SKM-1 (cell line): ENCODE results near the gene MID2.
"Not testable (repeated sequence)": the region's sequence is repeated elsewhere in the genome, so short reads cannot be mapped to it uniquely, and the experiment has no call there.

Experiments used
- DNase-seq: peaks from one replicate; lab custom pipeline; 2025; ENCODE audit not compliant: unreplicated experiment; lab: John Stamatoyannopoulos, UW

Gene MID2, protein sequence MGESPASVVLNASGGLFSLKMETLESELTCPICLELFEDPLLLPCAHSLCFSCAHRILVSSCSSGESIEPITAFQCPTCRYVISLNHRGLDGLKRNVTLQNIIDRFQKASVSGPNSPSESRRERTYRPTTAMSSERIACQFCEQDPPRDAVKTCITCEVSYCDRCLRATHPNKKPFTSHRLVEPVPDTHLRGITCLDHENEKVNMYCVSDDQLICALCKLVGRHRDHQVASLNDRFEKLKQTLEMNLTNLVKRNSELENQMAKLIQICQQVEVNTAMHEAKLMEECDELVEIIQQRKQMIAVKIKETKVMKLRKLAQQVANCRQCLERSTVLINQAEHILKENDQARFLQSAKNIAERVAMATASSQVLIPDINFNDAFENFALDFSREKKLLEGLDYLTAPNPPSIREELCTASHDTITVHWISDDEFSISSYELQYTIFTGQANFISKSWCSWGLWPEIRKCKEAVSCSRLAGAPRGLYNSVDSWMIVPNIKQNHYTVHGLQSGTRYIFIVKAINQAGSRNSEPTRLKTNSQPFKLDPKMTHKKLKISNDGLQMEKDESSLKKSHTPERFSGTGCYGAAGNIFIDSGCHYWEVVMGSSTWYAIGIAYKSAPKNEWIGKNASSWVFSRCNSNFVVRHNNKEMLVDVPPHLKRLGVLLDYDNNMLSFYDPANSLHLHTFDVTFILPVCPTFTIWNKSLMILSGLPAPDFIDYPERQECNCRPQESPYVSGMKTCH

DNA sequence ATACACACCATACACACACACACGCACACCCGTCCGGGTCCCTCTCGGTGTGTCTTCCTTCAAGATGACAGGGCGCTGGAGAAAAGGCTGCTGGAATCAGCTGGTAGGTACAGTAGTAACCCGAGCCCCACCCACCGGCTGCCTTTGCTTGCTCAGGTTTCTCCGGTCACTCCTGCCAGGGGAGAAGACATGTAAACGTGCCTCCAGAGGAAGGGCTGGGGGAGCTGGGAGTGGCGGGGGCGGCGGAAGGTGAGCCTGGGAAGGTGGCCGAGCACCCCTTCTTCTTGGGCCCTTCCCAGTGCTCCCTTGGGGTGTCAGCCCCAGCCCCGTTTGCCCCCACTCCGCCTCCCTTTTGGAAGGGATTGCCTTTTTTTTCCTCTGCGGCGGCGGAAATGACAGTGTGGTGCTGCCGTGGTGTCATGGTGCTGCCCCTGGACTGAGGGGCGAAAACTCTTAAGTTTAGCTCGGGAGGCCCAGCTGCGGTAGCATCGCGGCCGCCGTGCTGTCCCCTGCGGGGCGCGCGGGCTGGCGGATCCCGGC, at the start of gene MID2:
TSS of gene MID2 (plus strand) at position 169 of the 540 bp plus-strand sequence. CDS start 561 bp downstream, outside the sequence.
- no peak for DNase-seq

DNA sequence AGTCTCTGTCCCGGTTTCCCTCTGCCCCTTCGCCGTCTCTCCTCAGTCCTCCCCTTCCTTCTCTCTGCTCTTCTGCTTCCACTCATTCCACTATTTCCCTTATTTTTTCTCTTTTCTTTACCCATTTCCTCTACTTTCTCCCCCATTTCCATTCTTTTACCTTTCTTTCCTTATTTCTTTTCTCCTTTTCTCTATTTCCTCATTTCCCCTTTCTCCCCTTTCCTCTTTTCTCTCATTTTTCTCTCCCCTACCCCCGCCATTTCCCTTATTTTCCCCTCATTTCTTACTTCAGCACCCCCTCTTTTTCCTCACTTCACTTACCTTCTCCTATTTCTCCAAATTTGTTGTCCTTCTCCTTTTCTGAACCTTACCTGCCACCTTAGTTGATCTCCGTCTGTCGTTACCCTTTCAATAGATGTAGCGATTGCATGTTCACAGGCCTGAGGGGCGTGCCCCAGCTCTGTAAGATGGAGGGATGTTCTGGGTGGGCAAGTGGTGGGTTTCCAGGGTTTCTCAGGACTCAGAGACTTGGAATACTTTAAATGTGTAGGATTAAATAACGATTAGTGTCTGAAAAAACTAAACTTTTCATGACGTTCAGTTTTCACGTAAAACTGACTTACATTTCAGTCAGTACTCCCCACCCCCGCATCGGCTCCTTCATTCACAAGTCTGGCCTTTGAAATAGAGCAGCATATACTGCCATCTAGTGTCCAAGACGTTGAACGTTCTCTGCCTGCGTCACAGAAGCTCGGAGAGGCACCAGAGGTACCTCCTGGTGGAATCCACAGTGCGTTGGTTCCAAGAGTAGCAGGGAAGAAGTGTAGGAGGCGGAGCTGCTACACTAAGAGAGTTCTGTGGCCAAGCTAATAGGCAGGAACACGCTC, 48.8 kb upstream of the MID2 start:
- peak; percentile 58 for DNase-seq

DNA sequence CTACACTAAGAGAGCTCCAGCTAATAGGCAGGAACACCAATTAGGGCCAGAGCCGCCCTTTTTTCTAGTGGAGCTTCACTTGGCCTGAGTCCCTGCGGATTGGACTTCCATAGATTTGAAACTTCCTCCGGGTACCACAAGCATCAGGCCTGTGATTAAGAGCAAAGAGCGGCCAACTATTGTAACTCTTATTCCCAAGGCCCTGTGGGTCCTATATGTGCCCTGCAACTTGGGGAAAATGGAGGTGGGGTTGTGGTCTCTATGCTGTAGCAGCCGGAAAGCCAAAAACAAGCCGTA, 48.2 kb upstream of the MID2 start, which contains the start of gene NCBP2L:
TSS of gene NCBP2L (plus strand) at position 198 of the 297 bp plus-strand sequence. CDS start 16,488 bp downstream, outside the sequence.
- DNase-seq, result no peak

DNA sequence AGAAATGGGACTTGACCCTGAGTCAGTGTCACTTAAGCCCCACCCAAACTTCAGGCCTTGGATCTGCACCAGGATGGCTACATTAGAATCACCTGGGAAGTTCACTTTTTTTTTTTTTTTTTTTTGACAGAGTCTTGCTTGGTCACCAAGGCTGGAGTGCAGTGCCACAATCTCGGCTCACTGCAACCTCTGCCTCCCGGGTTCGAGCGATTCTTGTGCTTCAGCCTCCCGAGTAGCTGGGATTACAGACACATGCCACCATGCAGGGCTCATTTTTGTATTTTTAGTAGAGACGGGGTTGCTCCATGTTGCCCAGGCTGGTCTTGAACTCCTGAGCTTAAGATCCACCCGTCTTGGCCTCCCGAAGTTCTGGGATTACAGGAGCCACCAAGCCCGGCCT, 45.1 kb upstream of the MID2 start:
- DNase-seq, result no peak

DNA sequence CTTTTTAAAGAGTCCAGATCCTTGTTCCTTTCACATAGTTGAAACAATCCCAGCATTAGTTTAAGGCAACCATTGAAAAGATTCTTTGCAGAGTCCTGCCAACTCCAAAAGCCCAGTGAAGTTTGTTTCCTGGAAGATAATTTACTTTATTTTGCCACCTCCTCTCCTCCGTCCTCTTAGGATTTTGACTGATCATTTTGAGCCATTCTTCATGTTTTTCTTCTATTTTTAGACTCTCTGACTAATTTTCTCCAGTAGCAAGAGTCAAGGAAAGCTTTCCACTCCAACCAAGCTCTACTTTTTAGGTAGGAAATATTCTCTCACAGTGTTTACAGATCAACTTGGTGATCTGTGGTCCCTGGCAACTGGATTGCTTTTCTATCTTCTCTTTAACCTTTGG, 37.8 kb upstream of the MID2 start:
- no peak for DNase-seq

DNA sequence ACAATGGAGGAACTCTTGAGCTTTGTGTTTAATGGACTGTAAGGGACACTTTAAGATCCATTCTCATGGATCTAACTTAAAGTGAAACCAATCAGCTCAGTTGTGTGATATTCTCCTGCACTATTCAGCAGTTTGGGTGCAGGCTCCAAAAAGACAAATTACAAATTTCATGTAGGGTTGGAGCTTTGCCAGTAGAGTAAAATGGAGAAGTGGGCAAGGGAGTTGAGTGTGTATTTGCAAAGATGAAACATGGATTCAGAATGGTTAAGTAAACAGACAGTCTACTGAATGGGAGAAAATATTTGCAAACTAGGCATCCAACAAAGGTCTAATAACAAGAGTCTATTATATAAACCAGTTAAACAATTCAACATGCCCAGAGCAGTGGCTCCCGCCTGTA, 21.2 kb upstream of the MID2 start:
- no peak for DNase-seq

DNA sequence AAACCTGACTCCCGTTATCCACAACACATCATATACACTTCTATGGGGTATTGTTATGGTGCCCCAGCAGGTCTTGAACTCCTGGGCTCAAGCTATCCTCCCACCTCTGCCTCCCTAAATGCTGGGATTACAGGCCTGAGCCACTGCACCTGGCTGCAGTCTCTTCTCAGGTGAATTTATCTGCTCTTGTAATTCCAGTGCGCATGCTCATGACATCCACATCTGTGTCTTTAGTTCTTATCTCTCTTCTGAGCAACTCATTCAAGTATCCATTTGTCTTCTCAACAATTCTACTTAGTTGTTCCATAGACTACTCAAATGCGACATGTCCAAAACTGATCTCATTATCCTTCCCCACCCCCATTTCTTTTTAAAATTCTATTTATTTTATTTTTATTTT, 20.5 kb upstream of the MID2 start:
- no peak for DNase-seq

DNA sequence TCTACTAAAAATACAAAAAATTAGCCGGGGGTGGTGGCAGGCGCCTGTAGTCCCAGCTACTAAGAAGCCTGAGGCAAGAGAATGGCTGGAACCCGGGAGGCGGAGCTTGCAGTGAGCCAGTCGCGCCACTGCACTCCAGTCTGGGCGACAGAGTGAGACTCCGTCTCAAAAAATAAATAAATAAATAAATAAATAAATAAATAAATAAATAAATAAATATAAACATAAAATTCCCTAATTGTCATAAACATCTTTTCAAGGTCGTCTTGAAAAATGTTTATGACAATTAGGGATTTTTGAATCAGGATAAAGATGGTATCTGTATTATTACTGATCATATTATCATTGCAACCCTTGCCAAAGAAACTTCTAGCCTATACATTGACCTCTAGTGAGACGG, 15.6 kb upstream of the MID2 start:
- DNase-seq, result not testable (repeated sequence)

DNA sequence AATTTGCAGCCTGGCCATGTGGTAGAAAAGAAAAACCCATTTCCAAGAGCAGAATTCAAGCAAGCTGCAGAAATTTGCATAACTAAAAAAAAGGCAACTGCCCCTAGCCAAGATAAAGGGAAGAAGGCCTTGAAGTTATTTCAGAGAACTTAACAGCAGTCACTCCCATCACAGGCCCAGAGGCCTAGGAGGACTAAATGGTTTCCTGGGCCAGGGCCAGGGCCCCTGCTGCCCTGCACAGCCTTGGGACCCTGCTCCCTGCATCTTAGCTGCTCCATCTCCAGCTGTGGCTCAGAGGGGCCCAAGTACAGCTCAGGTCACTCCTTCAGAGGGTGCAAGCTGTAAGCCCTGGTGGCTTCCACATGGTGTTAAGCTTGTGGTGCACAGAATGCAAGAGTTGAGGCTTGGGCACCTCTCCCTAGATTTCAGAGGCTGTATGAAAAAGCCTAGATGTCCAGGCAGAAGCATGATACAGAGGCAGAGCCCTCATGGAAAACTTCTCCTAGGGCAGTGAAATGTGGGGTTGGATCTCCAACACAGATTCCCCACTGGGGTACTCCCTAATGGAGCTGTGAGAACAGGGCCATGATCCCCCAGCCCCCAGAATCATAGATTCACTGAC, 6.7 kb upstream of the MID2 start:
- no peak for DNase-seq

DNA sequence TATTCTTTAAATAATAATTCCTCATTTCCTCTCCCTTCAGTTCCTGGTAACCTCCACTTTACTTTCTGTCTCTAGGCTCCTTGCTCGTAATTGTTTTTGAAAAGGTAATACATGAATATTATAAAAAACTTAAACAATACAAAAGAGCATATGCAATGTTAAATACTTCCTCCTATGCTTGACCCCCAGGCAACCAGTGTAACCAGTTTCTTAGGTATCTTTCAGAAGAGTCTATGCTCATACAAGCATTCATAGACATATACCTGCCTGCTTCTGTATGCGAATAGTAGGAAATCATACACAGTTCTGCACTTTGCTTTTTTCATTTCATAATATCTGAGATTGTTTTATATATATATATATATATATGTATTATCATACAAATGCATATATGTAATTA, 2.6 kb upstream of the MID2 start:
- DNase-seq, result no peak

DNA sequence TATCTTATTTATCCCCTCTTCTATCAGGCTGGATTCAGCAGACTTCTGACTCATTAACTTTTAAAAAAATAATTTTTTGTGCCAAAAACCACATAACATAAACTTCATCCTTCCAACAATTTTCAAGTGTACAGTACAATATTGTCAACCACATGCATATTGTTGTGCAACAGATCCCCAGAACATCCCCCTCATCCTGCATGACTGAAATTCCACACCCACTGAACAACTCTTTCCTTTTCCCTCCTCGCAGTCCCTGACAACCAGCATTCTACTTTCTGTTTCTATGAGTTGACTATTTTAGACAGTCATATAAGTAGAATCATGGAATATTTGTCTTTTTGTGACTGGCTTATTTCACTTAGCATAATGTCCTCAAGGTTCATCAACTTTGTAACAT, 2.2 kb upstream of the MID2 start:
- no peak for DNase-seq

DNA sequence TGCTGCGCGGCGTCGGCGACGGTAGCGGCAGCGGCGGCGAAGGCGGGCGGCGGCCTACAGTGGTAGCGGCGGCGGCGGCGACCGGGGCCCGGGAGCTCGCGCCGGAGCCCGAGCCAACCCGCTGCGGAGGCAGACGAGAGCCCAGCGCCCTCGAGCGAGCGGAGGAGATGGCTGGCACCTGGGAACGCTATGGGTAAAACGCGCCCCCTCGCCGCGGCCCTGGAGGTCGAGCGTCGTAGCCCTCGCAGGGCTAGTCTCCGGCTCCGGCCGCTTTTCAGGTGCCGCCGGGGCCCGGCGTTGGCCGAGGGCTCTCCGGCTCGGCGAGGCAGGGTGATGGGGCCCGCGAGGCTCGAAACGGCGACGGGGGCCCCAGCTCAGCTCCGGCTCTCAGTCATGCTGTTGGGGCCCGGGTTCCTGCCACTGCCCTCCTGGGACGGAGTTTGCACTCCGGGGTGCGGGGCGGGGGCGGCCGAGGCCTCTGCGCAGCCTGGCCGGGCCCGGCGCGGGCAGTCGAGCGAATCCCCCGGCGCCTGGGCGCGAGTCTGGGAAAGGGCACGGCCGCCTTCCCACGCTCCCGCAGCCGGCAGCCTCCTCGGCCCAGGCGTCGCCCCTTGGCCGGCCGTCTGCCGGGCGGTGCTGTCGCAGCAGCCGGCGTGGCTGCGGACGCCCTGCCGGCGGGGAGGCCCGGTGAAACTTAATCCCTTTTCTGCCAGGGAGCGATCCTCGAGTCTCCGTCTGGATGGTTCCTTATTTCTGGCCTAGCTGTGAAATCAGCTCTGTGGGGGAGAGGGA, 768 bp downstream of the MID2 start:
- no peak for DNase-seq

DNA sequence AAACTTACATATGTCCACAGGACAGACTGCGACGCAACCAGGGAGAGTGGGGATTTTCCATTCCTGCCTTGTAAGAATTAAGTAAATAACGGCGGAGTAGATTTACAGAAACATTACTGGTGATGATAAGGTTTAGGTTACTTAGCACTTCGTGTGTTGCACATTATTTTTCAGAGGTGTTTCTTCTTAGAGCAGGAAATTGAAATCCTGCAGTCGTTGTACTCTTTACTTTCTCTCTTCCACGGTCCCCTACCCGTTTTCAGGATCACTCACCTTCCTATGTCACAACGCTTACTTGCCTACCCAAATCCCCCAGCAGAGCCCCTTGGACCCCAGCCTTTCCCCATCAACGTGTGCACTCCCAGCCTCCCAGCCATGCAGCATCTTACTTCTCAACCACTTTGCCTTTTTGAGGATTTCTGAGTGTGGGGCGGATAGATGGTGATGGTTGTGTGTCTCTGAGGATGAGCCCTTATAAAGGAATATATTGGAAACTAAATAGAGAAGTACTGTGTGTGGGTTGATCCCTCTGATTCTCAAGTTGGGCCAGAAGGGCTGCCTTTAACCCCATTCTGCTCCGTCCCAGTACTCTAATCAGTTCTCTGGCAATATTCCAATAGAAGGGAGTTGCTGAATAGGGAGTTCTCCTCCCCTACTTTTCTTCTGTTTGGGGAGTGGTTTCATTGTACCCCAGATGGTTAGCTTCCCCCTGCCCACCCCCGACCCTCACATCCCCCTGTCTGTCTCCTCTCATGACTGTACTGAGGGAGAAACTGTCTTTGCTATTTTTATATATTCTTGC, 1.6 kb downstream of the MID2 start:
- DNase-seq, result no peak

DNA sequence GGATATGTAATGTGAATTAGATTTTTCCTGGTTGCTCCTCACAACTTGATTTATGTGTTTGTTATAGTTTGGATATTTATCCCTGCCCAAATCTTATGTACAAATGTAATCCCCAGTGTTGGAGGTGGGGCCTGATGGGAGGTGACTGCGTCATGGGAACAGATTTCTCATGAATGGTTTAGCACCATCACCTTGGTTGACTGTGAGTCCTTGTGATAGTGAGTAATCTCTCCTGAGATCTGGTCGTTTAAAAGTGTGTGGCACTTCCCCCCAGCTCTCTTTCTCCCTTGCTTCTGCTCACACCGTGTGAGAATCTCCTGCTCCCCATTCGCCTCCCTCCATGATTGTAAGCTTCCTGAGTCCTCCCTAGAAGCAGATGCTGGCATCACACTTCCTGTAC, 2.2 kb downstream of the MID2 start:
- DNase-seq, result no peak

DNA sequence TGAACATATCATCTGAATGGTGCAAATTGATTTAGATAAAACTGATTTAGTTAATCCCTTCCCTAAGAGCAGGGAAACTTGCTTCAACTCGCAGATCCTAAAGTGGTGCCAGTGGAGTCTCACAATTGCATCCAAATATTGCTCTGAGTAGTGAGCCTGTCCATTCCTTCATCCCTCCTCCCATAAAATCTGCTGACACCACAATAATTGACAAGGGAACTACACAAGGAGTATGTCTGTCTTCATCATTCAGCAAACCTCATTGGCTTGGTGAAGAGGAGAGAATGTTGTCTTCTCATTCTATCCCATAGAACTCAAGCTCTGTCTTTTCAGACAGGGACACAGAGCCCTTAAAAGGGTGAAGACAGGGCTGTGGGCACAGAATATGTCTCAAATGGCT, 4.2 kb downstream of the MID2 start:
- no peak for DNase-seq

DNA sequence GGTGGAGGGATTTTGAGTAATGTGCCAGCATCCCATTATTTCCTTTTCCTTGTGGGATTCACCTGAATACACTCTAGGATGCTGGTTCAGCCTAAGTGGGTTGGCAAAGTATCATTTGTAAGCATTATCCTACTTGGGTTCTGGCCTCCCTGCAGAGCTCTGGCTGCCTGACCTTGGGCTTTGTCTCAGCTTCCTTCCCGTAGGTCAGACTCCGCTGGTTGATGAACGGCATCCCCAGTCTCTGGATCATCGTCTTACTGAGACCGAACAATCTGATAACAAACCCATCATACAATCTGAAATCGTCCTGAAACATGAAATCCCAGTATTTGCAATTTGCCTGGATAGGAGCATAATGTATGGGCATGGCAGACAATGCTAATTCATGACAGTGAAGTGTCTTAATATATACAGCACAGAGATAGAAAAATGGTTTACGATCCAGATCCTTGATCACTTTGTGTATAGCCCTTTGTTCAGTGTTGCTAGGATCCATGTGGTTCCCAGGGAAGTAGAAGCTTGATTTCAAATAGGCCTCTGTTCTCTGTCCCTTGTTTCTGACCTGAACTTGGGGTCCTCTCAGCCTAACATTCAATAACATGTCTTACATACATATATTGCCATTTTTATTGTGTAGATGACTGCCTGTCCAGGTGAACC, 5.5 kb downstream of the MID2 start:
- no peak for DNase-seq

DNA sequence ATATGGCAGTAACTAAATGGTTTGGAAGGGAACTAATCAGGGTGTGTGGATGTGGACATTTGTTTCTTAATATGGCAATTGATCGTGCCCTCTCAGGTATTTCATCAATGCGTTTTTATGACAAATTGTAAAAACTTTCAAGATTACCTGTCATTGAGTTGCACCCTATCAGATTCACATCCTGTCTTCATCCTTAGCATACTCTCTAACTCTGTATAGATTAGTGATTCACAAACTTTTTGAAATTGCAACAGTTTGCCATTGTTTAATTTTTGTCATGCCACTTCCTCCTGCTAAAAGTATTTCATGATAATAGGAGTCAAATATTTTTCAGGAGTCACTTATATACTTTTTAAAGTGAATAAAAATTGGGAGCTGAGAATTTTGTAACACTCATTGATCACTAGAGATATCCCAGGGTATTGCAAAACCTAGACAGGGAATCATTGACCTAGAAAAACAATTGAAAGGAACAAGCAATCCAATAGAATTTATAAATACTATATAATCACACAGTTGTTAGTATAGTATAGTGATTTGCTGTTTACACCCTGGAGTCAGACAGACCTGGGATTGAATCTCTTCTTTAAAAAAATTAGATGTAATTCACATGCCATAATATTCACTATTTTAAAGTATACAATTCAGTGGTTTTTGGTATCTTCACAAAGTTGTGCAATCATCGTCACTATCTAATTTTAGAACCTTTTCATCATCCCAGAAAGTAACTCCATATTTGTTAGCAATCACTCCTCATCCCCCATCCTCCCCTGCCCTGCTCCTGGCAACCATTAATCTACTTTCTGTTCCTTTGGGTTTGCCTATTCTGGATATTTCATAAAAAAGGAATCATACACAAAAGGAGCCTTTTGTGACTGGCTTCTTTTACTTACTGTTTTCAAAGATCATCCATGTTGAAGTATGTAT, 8.9 kb downstream of the MID2 start:
- DNase-seq, result no peak

DNA sequence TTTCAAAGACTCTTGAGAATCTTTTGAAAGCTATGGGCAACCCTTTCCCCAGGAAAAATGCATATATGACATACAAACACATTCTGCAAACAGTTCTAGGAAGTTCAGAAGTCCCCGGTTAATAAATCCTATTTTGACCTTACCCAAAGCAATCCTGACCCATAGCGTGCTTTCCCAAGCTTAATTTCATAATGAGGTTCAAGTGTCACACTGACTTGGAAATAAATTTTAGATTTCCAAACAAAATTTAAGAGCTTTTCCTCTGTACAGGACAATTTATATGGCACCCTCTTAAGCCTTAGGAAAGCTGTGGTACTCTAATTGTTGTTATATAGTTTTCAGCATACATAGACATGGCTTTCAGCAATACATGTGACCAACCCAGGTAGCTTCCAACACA, 11.3 kb downstream of the MID2 start:
- DNase-seq, result no peak
